Panc1 (cell line): ENCODE results near the gene SSR4.

ENCODE experiments used
- CTCF ChIP-seq: fragments of 450-650 bp; IDR thresholded peaks from 2 replicates; pipeline ENCODE4 v1.5.1; 2017; ENCODE audit warnings: mild to moderate bottlenecking
- SIN3A ChIP-seq: IDR thresholded peaks from 2 replicates; pipeline ENCODE4 v1.6.1; 2012; ENCODE audit warnings: low read depth, mild to moderate bottlenecking, low read length, moderate library complexity, borderline replicate concordance; ENCODE audit not compliant: insufficient read depth

GRCh38 chrX:153763298-153763932 lies 31.1 kb upstream of the SSR4 start:
- no peak for TF ChIP-seq CTCF
- no peak for TF ChIP-seq SIN3A
